Transverse colon (tissue), 4 donors: ENCODE data around the gene ABHD8. TPM values are rescaled to one million over a fixed set of nuclear protein-coding genes. Genes with fewer than 3 reads are reported as not detected.

Experiments used
- DNase-seq: peaks from one replicate; pipeline ENCODE4 v3.0.0-alpha.2; 2019
- H3K27ac ChIP-seq, 4 donors: fragments of 200-600 bp; sonication (generic); 2 replicates each; pipeline ENCODE4 v1.5.1; 2016 to 2018; ENCODE audit warnings: inconsistent platforms in 4 of 4
- H3K27me3 ChIP-seq: fragments of 200-600 bp; sonication (generic); 2 replicates; pipeline ENCODE4 v1.5.1; 2017; ENCODE audit warnings: inconsistent platforms
- H3K36me3 ChIP-seq, 4 donors: fragments of 200-600 bp; sonication (generic); 2 replicates each; pipeline ENCODE4 v1.5.1; 2017 to 2019; ENCODE audit warnings: inconsistent platforms in 4 of 4
- H3K4me1 ChIP-seq, 4 donors: fragments of 200-600 bp; sonication (generic); 2 replicates each; pipeline ENCODE4 v1.5.1; 2017 to 2020; ENCODE audit warnings: inconsistent platforms in 4 of 4
- H3K4me3 ChIP-seq, 4 donors: fragments of 200-600 bp; sonication (generic); 1 replicate in 1 of 4; 2 replicates in 3 of 4; pipeline versions ENCODE4 v1.5.1 to v1.6.1; 2017 to 2019; ENCODE audit warnings: inconsistent platforms in 4 of 4
- H3K9me3 ChIP-seq, 2 donors: fragments of 200-600 bp; sonication (generic); 2 replicates each; pipeline ENCODE4 v1.5.1; 2017 to 2019; ENCODE audit warnings: inconsistent platforms in 2 of 2
- CTCF ChIP-seq, 5 experiments: fragments of 200-600 bp in 3 of 5; fragments of 450-650 bp in 2 of 5; sonication (generic) in 3 of 5; IDR thresholded peaks; 1 replicate in 2 of 5; 2 replicates in 3 of 5; pipeline ENCODE4 v1.5.1; 2016 to 2017; ENCODE audit warnings: antibody characterized with exemption in 5 of 5, inconsistent platforms in 3 of 5, mild to moderate bottlenecking in 2 of 5, moderate library complexity in 1 of 5
- EP300 ChIP-seq: sonication (generic); formaldehyde crosslinking; IDR thresholded peaks from one replicate; pipeline ENCODE4 v1.6.1; 2017; ENCODE audit warnings: antibody characterized with exemption, low read depth
- POLR2A ChIP-seq: fragments of 450-650 bp; IDR thresholded peaks from one replicate; pipeline ENCODE4 v1.6.1; 2016; ENCODE audit warnings: antibody characterized with exemption, mild to moderate bottlenecking, moderate library complexity
- POLR2AphosphoS5 ChIP-seq, 3 donors: sonication (generic); formaldehyde crosslinking; IDR thresholded peaks; one replicate each; pipeline ENCODE4 v1.6.1; 2016; ENCODE audit warnings: antibody characterized with exemption in 3 of 3
- WGBS, 2 donors: methylation state at CpG; one replicate each; pipeline ENCODE4 v1.1.5; 2018; ENCODE audit warnings: low coverage in 1 of 2; 5-methylcytosine and 5-hydroxymethylcytosine counted together
- in situ Hi-C, 4 donors: fragments of 200-750 bp; cut with MboI; loops; one replicate each; pipeline versions ENCODE4 v1.15.0 to v1.15.1; 2017; ENCODE audit warnings: low sequenced_read_pairs in 3 of 4, low pct_ligation_motif_present in 1 of 4, low pct_unique_long_range_greater_than_20kb in 1 of 4
- intact Hi-C: fragments of 100-400 bp; cut with DNase I; formaldehyde crosslinking; loops from one replicate; pipeline ENCODE4 v1.15.1; 2023; ENCODE audit warnings: low total_unique reads
- total RNA-seq, 4 donors: library from RNA; depleted of rRNA; stranded (reverse); fragments of >200 nt; gene quantifications; one replicate each; pipeline ENCODE4 v1.1.0, GENCODE V29; 2016

The ABHD8 gene, protein sequence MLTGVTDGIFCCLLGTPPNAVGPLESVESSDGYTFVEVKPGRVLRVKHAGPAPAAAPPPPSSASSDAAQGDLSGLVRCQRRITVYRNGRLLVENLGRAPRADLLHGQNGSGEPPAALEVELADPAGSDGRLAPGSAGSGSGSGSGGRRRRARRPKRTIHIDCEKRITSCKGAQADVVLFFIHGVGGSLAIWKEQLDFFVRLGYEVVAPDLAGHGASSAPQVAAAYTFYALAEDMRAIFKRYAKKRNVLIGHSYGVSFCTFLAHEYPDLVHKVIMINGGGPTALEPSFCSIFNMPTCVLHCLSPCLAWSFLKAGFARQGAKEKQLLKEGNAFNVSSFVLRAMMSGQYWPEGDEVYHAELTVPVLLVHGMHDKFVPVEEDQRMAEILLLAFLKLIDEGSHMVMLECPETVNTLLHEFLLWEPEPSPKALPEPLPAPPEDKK
- total RNA-seq, result 10 to 100 TPM in 1 of 4 donors, 1 to 10 TPM in 3; 6.0 to 14.1 (median 9.1) TPM

DNA sequence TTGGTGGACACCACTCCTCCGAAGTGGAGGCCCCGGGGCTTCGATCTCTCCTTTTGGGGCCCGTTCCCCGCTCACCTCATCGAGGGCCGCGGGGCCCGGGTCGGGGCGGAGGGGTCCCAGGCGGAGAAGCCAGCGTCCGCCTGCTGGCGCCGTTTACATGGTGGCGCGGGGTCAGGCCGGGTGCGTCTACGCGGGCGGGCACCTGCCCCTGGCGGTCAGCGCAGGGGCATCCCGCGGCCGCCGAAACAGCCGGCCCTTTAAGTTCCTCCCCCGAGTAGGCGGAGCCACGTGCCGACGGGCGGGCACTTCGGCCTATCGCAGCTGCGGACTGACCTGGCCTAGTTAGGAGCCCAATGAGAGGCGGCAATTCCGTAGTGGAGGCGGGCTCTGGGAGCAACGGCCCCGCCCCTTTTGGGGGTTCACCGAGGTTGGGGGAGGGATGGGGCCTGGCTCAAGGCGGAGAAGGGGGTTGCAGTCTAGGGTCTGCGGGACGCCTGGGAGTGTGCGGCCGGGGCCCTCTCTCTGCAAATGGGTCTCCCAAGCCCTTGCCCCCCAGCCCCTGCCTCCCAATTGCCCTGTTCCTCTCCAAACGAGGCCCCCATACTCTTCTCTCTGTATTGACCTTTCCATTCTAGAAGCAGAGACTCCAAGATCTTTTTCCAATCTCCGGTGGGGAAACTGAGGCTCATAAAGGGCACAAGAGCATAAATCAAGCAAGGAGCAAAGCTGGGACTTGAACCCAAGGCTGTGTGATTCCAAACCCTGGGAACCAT, at the start of gene ABHD8:
TSS of gene ABHD8 (minus strand) at position 259 of the 773 bp plus-strand sequence. CDS start 1,809 bp downstream, outside the sequence.
- 0 to 2% methylated on average over 4 to 35 of the region's 52 CpGs for WGBS, 2 donors
- TF ChIP-seq POLR2AphosphoS5 (IDR thresholded peaks at IDR 0.05), result peak; percentile 60 to 74 (median 74)
- peak; percentile 68 to 88 (median 73) for TF ChIP-seq CTCF (IDR thresholded peaks at IDR 0.05)
- TF ChIP-seq EP300, result no peak
- no peak for TF ChIP-seq POLR2A

DNA sequence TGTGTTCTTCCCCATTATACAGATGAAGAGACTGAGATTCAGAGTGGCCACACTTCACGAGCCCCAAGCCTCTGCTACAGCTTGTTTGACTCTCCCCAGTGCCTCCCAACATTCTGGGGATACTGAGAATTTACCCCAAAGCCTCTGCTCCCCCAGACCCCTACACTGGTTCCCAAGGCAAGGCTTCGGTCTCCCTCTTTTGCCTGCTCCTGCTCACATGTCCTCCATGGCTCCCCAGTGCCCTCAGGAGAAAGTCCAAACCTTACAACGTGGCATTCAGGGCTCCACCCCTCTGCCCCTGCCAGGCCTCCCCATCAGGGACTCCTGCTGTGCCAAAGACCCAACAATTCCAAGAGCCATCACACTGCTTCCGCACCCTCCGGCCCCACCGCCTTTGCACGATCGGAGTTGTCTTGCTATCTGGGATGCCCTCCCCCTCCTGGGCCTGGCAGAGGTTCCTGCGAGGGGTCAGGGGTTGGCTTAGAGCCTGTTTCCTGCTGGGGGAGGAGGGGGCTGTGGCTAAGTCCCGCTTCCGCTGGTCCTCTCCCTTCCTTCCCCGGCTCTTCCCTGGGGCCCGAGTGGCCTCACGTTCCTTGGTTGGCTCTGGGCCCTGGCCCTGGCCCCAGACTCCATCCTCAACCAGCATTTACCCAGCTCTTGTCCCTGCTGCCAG, 49.5 kb upstream of the ABHD8 start:
- WGBS, 2 donors, result 52 to 100% methylated on average over 1 to 14 of the region's 14 CpGs
- in situ Hi-C loops, result no loop called here
- no peak overlapping the region for H3K27ac ChIP-seq

More for the DNA sequence above, at the start of gene ABHD8:
- Histone ChIP-seq H3K27me3 (no peaks in the 10 kb centered on the region), H3K27ac (peak within 1 kb of the TSS; percentile 90 to 98 (median 94)), H3K4me1 (peaks cover 34 to 50% (median 37%) of the 10 kb centered on the region in 4 donors), H3K36me3 (no peaks in the 10 kb centered on the region), H3K4me3 (peak within 1 kb of the TSS; percentile 62 to 74 (median 68)), H3K9me3 (no peaks in the 10 kb centered on the region)
- intact Hi-C loops, result no loop called here
- DNase-seq, result peak; percentile 98
- in situ Hi-C loops, result no loop called here

GRCh38 chr19:17351815-17352435, 48.7 kb upstream of the ABHD8 start:
- TF ChIP-seq EP300 (no peak), POLR2AphosphoS5 (IDR thresholded peaks at IDR 0.05) (no peak), POLR2A (no peak), CTCF (IDR thresholded peaks at IDR 0.05) (no peak)
- Histone ChIP-seq H3K27ac (no peak overlapping the region), H3K36me3 (no peaks in the 10 kb centered on the region), H3K9me3 (no peaks in the 10 kb centered on the region), H3K4me3 (no peak overlapping the region), H3K4me1 (peaks cover 0 to 16% (median 0%) of the 10 kb centered on the region in 4 donors), H3K27me3 (peaks cover 34% of the 10 kb centered on the region)
- in situ Hi-C loops (no loop called here), intact Hi-C loops (no loop called here)
- 90% methylated on average over 45 of the region's 45 CpGs; no CpG with 5 or more reads in 1 of the 2 donors for WGBS, 2 donors
- DNase-seq, result no peak

More for the DNA sequence above, 49.5 kb upstream of the ABHD8 start:
- H3K27me3 ChIP-seq, result peaks cover 34% of the 10 kb centered on the region
- TF ChIP-seq EP300 (no peak), POLR2A (no peak), CTCF (IDR thresholded peaks at IDR 0.05) (no peak), POLR2AphosphoS5 (IDR thresholded peaks at IDR 0.05) (no peak)
- no peak overlapping the region for H3K4me3 ChIP-seq
- DNase-seq, result no peak
- no peaks in the 10 kb centered on the region for H3K36me3 ChIP-seq
- peaks cover 0 to 8% (median 0%) of the 10 kb centered on the region in 4 donors for H3K4me1 ChIP-seq
- no peaks in the 10 kb centered on the region for H3K9me3 ChIP-seq
- intact Hi-C loops, result no loop called here
